Left cardiac atrium (tissue), 2 donors: ENCODE measurements around the gene CHI3L1. TPM values are rescaled to one million over a fixed set of nuclear protein-coding genes. Genes with fewer than 3 reads are reported as not detected.

Experiments
- total RNA-seq, 2 donors: library from RNA; stranded (reverse); fragmentation: NEBNext Ultra II Directional; extraction: Animal tissue kit (Norgen Biotek cat#: 25700); gene quantifications; one replicate each; pipeline ENCODE4 v1.2.1, GENCODE V29; 2021
- donor health status: DM: no; HTN: yes; CAD: no; lungs with severe emphysema.
- donor health status: DM: yes; HTN: yes; CAD: no.

The CHI3L1 gene
- total RNA-seq, 2 donors from 2014 or later, result 6.1 to 20.4 TPM

Other genes with a start within 250 kb of the CHI3L1 start
- gene ADIPOR1, start 228.4 kb downstream of the CHI3L1 start, total RNA-seq, result 10 to 100 TPM; 82.3 to 98.4 TPM
- 100 to 1,000 TPM in 1 of 2 donors, 10 to 100 TPM in 1; 69.9 to 100 TPM for gene CYB5R1, start 219.4 kb downstream of the CHI3L1 start, total RNA-seq
- gene TMEM183A, start 179.3 kb downstream of the CHI3L1 start, total RNA-seq, result 10 to 100 TPM; 25.1 to 31.8 TPM
- 10 to 100 TPM; 16.0 to 16.3 TPM for gene PPFIA4, start 160.2 kb downstream of the CHI3L1 start, total RNA-seq
- not detected for gene MYOG, start 100.7 kb downstream of the CHI3L1 start, total RNA-seq
- gene ADORA1, start 59.0 kb downstream of the CHI3L1 start, total RNA-seq, result 10 to 100 TPM; 19.9 to 27.9 TPM
- gene MYBPH, start 10.9 kb downstream of the CHI3L1 start, total RNA-seq, result not detected
- gene CHIT1, start 43.0 kb upstream of the CHI3L1 start, total RNA-seq, result 1 to 10 TPM in 1 of 2 donors, under 1 TPM in 1; 0.63 to 1.3 TPM
- gene BTG2, start 118.8 kb upstream of the CHI3L1 start, total RNA-seq, result 100 to 1,000 TPM; 187 to 259 TPM
- 10 to 100 TPM; 33.3 to 51.6 TPM for gene FMOD, start 164.4 kb upstream of the CHI3L1 start, total RNA-seq